Inferior parietal cortex (tissue), 1 donor: Measurements from ENCODE around the gene PHLDA2.
"Not testable (repeated sequence)": the region's sequence is repeated elsewhere in the genome, so short reads cannot be mapped to it uniquely, and the experiment has no call there.

Source experiments
- DNase-seq: peaks from one replicate; pipeline ENCODE4 v3.0.0-alpha.2; 2016; ENCODE audit errors: extremely low spot score

PHLDA2 gene

GRCh38 chr11:2945031-2945756 is 16.0 kb upstream of the PHLDA2 start:
- DNase-seq = peak; percentile 82

GRCh38 chr11:2944530-2944929 is 15.3 kb upstream of the PHLDA2 start:
- DNase-seq = no peak

DNA sequence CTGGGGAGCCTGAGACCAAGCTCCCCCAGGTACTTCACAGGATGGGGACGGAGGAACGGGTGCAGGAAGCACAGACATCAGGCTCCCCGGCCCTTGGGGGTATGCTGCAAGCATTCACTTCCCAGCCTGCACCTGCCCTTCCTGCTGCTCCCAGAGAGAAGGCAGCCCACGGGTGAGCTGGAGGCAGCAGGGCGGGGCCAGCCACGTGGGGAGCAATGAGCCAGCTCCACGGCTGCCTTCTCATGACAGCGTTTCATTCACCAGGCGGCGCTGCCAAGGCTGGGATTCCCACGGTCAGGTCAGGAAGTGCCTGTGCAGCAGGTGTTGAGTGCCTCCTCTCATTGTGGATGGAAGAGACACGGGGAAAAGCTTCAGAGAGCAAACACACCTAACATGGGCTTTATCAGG is 14.5 kb upstream of the PHLDA2 start:
- DNase-seq = no peak

- DNase-seq = no peak
These were observed 13.9 kb upstream of the PHLDA2 start for GRCh38 chr11:2942872-2943710.

DNA sequence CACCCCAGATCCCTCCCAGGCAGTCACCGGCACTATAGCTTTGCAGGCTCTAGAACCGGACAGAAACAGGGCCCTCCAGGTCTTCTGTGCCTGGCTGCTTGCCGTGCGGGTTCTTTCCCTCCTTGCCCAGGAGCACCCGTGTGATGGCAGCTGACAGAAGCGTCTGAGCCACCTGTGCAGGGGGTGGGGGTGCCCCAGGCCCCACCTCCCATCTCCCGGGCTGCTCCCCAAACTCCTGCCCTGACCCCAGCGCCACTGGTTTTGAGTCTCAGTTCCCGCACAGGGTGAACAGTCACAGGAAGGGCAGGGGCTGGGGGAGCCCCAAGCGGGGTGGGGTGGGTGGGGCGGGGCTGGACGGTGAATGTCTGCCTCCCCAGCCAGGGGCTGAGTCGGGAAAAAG is 13.2 kb upstream of the PHLDA2 start:
- no peak for DNase-seq

DNA sequence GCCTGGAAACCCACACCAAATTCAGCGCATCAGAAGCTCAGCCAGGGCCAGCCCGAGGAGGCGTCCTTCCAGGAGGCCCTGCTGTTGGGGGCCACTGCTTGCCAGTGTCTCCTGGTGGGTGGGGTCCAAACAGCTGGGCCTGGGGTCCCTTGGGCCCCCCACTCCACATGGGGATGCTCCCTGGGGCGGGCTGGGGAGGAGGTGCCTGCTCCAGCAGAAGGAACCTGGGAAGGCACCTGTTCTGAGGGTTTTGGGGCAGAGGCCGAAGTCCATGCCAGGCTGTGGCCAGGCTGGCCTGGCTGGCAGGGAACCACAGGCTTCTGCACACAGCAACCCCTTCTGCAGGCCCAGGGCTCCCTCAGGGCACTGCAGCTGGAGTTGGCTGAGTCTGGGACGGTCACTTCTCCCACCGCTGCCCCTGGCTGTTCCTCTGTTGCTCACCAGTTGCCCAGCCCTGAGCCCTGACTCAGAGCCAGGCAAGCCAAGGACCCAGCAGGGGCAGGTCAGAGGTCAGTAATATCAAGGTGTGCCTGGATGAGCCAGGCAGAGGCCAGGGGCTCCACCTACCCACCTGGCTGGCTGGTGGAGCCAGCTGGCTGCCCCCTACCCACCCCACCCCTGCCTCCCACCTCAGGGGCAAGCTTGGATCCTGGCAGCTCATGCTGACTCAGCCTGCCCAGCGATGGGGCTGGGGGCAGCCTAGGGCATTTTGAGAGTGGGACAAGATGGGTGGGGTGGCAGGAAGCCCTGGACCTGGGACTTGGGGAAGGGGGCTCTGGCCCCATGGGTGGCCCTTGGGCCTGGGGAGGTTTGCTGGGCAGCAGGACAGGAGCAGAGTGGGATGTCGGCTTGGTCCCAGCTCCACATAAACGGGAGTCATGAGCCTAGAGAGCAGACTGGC is 12.0 kb upstream of the PHLDA2 start:
- no peak for DNase-seq

- DNase-seq = no peak
These were observed 11.1 kb upstream of the PHLDA2 start for GRCh38 chr11:2940147-2940920.

DNA sequence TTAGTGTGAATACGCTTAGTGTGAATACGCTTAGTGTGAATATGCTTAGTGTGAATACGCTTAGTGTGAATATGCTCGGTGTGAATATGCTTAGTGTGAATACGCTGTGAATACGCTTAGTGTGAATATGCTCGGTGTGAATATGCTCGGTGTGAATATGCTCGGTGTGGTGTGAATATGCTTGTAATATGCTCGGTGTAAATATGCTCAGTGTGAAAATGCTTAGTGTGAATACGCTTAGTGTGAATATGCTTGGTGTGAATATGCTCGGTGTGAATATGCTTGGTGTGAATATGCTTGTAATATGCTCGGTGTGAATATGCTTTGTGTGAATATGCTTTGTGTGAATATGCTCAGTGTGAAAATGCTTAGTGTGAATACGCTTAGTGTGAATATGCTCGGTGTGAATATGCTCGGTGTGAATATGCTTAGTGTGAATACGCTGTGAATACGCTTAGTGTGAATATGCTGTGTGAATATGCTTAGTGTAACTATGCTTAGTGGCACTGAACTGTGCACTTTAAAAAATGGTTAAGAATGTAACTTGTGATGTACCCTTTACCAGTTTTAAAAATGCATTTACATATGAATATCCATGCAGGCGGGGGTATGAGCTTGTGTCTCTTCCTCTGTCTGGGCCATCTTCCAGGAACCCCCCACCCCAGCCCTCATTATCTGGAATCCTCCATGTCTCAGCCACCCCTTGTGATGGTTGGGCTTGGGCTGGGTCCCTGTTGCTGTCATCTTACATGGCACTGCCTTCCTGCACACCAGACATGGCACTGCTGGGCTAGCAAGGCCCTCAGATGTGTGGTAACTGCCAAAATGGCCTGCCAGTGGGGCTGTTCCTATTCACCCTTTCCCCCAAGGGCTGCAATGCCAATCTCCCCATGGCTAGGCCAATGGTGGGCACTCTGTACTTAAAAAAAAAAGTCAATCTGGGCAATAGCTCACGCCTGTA is 9.5 kb upstream of the PHLDA2 start:
- not testable (repeated sequence) for DNase-seq

DNA sequence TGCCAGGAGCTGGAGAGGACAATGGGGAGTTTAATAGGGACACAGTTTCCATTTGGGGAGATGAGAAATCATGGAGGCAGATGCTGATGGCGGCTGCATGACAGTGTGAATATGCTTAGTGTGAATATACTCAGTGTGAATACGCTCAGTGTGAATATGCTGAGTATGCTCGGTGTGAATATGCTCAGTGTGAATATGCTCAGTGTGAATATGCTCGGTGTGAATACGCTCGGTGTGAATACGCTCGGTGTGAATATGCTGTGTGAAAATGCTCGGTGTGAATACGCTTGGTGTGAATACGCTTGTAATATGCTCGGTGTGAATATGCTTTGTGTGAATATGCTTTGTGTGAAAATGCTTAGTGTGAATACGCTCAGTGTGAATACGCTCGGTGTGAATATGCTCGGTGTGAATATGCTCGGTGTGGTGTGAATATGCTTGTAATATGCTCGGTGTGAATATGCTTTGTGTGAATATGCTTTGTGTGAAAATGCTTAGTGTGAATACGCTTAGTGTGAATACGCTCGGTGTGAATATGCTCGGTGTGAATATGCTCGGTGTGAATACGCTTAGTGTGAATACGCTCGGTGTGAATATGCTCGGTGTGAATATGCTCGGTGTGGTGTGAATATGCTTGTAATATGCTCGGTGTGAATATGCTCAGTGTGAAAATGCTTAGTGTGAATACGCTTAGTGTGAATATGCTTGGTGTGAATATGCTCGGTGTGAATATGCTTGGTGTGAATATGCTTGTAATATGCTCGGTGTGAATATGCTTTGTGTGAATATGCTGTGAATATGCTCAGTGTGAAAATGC is 8.6 kb upstream of the PHLDA2 start:
- DNase-seq = not testable (repeated sequence)

DNA sequence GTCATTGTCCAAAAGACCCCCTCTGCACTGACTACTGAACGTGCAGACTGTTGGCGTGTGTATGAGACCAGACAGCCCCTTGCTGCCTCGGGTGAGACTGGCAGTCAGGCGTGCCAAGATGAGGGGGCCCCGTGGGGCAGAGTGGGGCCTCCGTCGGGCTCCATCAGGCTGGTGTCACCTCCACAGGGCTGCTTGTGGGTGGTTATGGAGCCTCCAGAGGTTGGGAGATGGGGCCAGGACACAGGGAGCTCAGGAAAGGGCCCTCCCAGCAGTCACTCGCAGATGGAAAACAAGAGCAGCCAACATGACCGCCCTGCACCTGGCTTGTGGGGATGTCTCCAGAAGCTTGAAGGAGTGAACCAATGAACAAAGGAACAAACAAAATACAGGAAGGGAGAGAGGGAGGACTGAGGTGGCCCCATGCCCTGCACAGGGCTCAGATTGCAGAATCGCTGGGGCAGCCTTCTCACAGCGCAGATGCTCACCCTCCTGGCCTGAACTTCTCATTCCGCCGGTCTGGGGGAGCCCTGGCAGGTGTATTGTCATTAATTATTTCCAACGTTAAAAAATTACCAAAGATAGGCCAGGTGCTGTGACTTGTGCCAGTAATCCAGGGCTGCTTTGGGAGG is 5.5 kb upstream of the PHLDA2 start:
- DNase-seq = no peak

DNA sequence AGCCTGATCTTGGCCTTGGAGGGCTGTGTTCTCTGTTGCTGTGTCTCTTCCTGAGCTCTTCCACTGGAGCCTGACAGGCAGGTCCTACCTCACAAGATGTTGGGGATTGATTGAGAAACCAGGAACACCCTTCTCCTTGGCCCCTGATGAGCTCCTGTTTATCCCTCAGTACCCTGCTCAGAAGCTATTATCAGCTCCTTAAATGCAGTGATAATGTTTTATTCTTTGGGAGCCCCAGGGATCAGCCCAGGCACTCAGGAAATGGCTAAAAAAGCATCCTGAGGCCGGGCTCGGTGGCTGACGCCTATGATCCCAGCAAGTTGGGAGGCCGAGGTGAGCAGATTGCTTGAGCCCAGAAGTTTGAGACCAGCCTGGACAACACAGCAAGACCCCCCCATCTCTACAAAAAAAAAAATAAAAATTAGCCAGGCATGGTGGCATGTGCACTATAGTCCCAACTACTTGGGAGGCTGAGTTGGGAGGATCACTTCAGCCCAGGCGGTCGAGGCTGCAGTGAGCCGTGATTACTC is 4.9 kb upstream of the PHLDA2 start:
- no peak for DNase-seq

DNA sequence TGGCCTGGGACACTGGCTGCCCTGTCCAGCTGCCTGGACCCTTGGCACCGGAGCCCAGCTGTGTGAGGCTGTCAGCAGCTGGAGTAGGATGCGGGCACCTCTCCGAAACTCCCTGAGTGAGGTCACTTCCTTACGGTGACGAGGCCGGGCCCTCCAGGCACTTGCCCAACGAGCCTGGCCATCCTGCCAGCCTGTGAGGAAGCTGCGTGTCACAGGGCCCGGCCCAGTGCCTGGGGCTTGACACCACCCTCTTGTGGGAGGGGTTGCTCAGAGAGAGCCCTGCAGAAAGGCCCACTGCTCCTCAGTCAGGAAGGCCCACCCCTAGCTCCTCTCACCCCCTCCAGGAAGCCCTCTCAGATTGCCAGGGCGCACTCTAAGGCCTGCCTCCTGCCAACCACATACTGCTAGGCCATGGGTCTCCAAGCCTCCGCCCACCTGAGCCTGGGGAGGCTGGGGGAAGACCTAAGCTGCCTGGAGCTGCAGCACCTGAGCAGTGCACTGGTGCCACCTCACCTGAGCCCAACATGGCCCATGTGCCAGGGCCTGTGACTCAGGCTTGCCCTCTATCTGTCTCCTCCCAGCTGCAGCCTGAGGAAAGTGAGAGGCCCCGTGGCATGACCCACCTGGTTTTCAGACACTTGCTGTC is 4.3 kb upstream of the PHLDA2 start:
- DNase-seq = no peak

- no peak for DNase-seq
These were observed 3.6 kb upstream of the PHLDA2 start for GRCh38 chr11:2932850-2933251.

DNA sequence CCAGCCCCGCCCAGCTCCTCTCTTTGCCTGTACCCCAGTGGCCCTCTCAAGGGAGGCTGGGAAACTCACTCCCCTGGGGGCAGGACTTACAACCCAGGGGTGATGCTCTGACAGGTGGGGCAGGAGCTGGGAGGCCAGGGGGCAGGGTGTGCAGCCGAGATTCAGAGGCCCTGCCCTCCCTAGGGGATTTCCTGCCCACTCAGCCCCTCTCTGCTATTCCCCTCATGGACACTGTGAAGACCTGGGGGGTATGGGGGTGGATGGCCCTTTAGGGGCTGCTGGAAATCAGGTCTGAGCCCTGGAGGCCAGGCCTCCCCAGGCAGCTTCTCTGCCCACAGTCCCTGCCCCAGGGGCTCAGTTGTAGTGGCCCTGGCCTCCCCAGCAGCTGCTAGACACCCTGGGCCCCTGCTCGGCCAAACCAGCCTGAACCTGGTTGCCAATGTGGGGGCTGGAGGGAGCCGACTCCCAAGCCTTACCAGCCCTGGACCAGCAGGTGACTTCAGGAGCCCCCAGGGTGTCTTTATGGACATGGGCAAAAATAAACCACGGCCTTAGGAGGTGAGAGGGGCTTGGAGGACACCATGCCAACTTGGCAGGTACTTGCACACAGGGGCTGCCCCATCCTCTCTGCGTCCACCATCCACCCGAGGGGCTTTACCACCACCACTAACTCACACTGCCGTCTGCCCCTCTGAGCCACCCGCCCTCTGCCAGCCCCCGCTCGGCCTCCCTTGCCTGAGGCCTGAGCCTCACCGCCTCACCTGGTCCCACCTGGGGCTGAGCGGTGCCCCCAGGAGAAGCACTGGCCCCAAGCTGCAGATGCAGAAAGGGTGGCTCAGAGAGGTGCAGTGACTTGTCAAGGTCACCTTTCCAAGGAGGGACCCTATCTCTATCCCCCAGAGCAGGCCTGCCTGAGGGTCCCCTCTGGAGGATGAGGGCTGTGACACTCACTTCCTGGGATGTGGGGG is 2.8 kb upstream of the PHLDA2 start:
- no peak for DNase-seq

DNA sequence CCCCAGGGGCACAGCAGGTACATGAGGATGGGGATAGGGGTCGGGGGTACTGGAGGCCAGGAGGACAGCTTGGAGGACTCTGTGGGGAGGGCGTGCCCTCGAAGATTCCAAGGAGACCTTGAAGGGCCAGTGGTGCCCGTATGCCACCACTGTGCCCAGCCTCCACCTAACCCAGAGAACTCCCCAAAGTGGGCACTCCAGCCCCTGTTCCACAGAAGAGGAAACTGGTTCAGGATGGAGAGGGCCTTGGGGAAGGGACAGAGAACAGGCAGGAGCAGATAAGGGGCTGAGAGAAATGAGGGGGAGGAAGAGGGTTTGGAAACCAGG is 2.2 kb upstream of the PHLDA2 start:
- no peak for DNase-seq

GRCh38 chr11:2930704-2931419 is 1.6 kb upstream of the PHLDA2 start:
- no peak for DNase-seq
